K562 (cell line): ENCODE data around the gene HRH4. TPM values are rescaled to one million over a fixed set of nuclear protein-coding genes. Genes with fewer than 3 reads are reported as not detected.
A peak's percentile ranks its signal among the peaks of the same experiment; 100 is the strongest.

Experiments used
- ATF7 ChIP-seq: fragments of 450-650 bp; IDR thresholded peaks from 2 replicates; pipeline ENCODE4 v1.7.1; 2014; ENCODE audit warnings: mild to moderate bottlenecking, moderate library complexity
- CHD1 ChIP-seq: fragments of 200-600 bp; sonication (generic); IDR thresholded peaks from one replicate; pipeline ENCODE4 v1.6.1; 2012; ENCODE audit warnings: mild to moderate bottlenecking, moderate library complexity, low read length, inconsistent platforms
- CXXC5 ChIP-seq: fragments of 250-450 bp; sonication (Bioruptor Pico); IDR thresholded peaks from 2 replicates; pipeline ENCODE4 v1.8.0; 2022; ENCODE audit warnings: inconsistent platforms, mild to moderate bottlenecking, moderate library complexity
- MED1 ChIP-seq: sonication (generic); formaldehyde crosslinking; IDR thresholded peaks from 2 replicates; pipeline ENCODE4 v1.8.1; 2023; ENCODE audit warnings: missing genetic modification reagents, borderline replicate concordance
- NELFE ChIP-seq: IDR thresholded peaks from 2 replicates; pipeline ENCODE4 v1.6.1; 2011; ENCODE audit warnings: mild to moderate bottlenecking; ENCODE audit not compliant: insufficient read depth, insufficient read length
- NR4A1 ChIP-seq, 2 experiments: fragments of 250-450 bp in 1 of 2; fragments of 450-650 bp in 1 of 2; sonication (Bioruptor Pico) in 1 of 2; IDR thresholded peaks; 2 replicates each; pipeline versions ENCODE4 v1.4.0 to v1.6.1; 2016 to 2020; ENCODE audit warnings: mild to moderate bottlenecking in 2 of 2, missing compliant biosample characterization in 1 of 2, missing genetic modification characterization in 1 of 2, moderate library complexity in 1 of 2
- OTX1 ChIP-seq: fragments of 450-650 bp; formaldehyde crosslinking; IDR thresholded peaks from 2 replicates; pipeline ENCODE4 v1.4.0; 2022; ENCODE audit warnings: mild to moderate bottlenecking
- POU5F1 ChIP-seq: fragments of 150-350 bp; IDR thresholded peaks from 2 replicates; pipeline ENCODE4 v1.6.1; 2014; ENCODE audit warnings: borderline replicate concordance, low read length, low read depth, mild to moderate bottlenecking; ENCODE audit not compliant: partially characterized antibody
- RBM34 ChIP-seq: fragments of 200-400 bp; formaldehyde crosslinking; IDR thresholded peaks from 2 replicates; pipeline ENCODE4 v1.6.1; 2018; ENCODE audit warnings: low read length, borderline replicate concordance; ENCODE audit not compliant: insufficient read depth
- SAFB ChIP-seq: fragments of 200-400 bp; formaldehyde crosslinking; IDR thresholded peaks from 2 replicates; pipeline ENCODE4 v1.6.1; 2017; ENCODE audit warnings: low read depth, low read length, borderline replicate concordance
- SMAD4 ChIP-seq: fragments of 250-450 bp; sonication (Bioruptor Pico); conservative IDR thresholded peaks from 2 replicates; pipeline ENCODE4 v1.8.0; 2021; ENCODE audit warnings: inconsistent platforms, mild to moderate bottlenecking, moderate library complexity
- SMARCE1 ChIP-seq: fragments of 450-650 bp; IDR thresholded peaks from 2 replicates; pipeline ENCODE4 v1.7.1; 2016; ENCODE audit warnings: mild to moderate bottlenecking
- ZNF140 ChIP-seq: fragments of 250-450 bp; sonication (Bioruptor Pico); IDR thresholded peaks from 2 replicates; pipeline ENCODE4 v1.8.0; 2021; ENCODE audit warnings: moderate library complexity, mild to moderate bottlenecking, inconsistent platforms
- ZNF165 ChIP-seq: fragments of 250-450 bp; sonication (Bioruptor Pico); IDR thresholded peaks from 2 replicates; pipeline ENCODE4 v1.4.0; 2020; ENCODE audit warnings: borderline replicate concordance
- ZNF551 ChIP-seq: fragments of 250-450 bp; sonication (Bioruptor Pico); IDR thresholded peaks from 2 replicates; pipeline ENCODE4 v1.5.0; 2021; ENCODE audit warnings: mild to moderate bottlenecking, moderate library complexity
- ZNF584 ChIP-seq: fragments of 200-800 bp; sonication (Bioruptor generic); IDR thresholded peaks from 2 replicates; pipeline ENCODE4 v1.6.1; 2016; ENCODE audit warnings: low read depth, mild to moderate bottlenecking, missing genetic modification characterization, missing compliant biosample characterization
- ZNF785 ChIP-seq: fragments of 250-450 bp; sonication (Bioruptor Pico); IDR thresholded peaks from 2 replicates; pipeline ENCODE4 v1.4.0; 2020; ENCODE audit warnings: mild to moderate bottlenecking
- polyA plus RNA-seq, 8 experiments: library from polyadenylated mRNA; depleted of rRNA in 4 of 8; stranded (reverse) in 5 of 8; unstranded in 3 of 8; fragments of >200 nt; fragmentation: Nextera tagmentation in 2 of 8; fragmentation: Illumina TruSeq in 1 of 8; extraction: Ambion mirVana in 2 of 8; extraction: Trizol in 1 of 8; gene quantifications; 2 replicates each; pipeline versions ENCODE4 v1.2.1 to v1.2.3, GENCODE V29; 2011 to 2014; ENCODE audit warnings: inconsistent platforms in 1 of 8, missing spikeins in 1 of 8
- total RNA-seq, 7 experiments: library from RNA; depleted of rRNA in 6 of 7; stranded (reverse); fragments of >200 nt in 6 of 7; fragmentation: Illumina TruSeq in 2 of 7; extraction: Trizol in 2 of 7; gene quantifications; 2 replicates each; pipeline versions ENCODE4 v1.2.1 to v1.2.3, GENCODE V29; 2011 to 2021; ENCODE audit warnings: low replicate concordance in 1 of 7
- TF ChIP-seq, protein P1 (sequence below): fragments of 450-650 bp; formaldehyde crosslinking; IDR thresholded peaks from 2 replicates; pipeline ENCODE4 v1.4.0; 2020; ENCODE audit warnings: mild to moderate bottlenecking, moderate library complexity
- TF ChIP-seq, protein P2 (sequence below): sonication (generic); formaldehyde crosslinking; IDR thresholded peaks from 2 replicates; pipeline ENCODE4 v1.8.0; 2022; ENCODE audit warnings: mild to moderate bottlenecking, missing genetic modification reagents, borderline replicate concordance
- TF ChIP-seq, protein P3 (sequence below), 3 experiments: IDR thresholded peaks in 2 of 3; conservative IDR thresholded peaks in 1 of 3; 2 replicates each; pipeline ENCODE4 v1.5.1; 2011 to 2012; ENCODE audit warnings: low read length in 3 of 3, mild to moderate bottlenecking in 3 of 3, control low read depth in 2 of 3, improper control_type of control experiment in 1 of 3, inconsistent platforms in 1 of 3, low read depth in 1 of 3, mixed read lengths in 1 of 3, moderate library complexity in 1 of 3; ENCODE audit not compliant: insufficient read depth in 2 of 3
- TF ChIP-seq, protein P4 (sequence below): fragments of 450-650 bp; IDR thresholded peaks from 2 replicates; pipeline ENCODE4 v1.6.1; 2016

HRH4 gene
- total and polyA plus RNA-seq, 9 of the 15 experiments (the other 6 are each of a cell fraction or from before 2014, with no cell fraction given), result not detected

DNA sequence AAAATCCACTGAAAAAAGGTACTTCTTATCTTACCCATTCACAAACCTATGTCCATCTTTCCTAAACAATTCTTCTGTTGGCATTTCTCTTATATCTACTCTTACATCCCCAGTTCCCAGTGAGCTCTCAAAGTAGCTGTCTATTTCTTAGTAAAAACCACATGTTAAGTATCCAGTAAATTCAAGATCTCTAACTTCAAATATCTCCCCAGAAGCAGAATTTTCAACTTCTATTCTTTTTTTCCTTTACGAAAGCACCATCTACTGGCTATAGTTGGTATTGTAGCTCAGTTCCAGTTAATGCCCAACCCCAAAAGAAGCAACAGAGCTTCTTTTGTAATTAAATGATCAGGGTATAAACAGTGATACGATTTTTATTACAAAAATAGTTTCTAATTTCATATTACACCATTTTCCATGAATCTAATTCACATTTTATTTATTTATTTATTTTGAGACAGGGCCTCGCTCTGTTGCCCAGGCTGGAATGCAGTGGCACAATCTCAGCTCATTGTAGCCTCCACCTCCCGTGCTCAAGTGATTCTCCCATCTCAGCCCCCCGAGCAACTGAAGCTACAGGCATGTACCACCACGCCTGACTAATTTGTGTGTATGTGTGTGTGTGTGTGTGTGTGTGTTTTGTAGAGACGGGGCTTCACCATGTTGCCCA, 28.5 kb downstream of the HRH4 start (continued):
- TF ChIP-seq RBM34, result no peak
- no peak for TF ChIP-seq CHD1
- TF ChIP-seq SMARCE1, result no peak
- TF ChIP-seq ZNF785, result no peak
- TF ChIP-seq, protein P1, sequence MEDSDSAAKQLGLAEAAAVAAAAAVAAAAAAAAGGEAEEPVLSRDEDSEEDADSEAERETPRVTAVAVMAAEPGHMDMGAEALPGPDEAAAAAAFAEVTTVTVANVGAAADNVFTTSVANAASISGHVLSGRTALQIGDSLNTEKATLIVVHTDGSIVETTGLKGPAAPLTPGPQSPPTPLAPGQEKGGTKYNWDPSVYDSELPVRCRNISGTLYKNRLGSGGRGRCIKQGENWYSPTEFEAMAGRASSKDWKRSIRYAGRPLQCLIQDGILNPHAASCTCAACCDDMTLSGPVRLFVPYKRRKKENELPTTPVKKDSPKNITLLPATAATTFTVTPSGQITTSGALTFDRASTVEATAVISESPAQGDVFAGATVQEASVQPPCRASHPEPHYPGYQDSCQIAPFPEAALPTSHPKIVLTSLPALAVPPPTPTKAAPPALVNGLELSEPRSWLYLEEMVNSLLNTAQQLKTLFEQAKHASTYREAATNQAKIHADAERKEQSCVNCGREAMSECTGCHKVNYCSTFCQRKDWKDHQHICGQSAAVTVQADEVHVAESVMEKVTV, result peak; percentile 68
- TF ChIP-seq ZNF140 (CRISPR knock-in tag), result no peak
- no peak for TF ChIP-seq NR4A1 (CRISPR knock-in tag; IDR thresholded peaks at IDR 0.05)
- no peak for TF ChIP-seq NR4A1 (tag; IDR thresholded peaks at IDR 0.05)
- TF ChIP-seq OTX1 (CRISPR knock-in tag), result 0 out of 2 replicates have a peak, but pooled peaks have one; percentile 59
- no peak for TF ChIP-seq ATF7
- no peak for TF ChIP-seq NELFE
- TF ChIP-seq, protein P2, sequence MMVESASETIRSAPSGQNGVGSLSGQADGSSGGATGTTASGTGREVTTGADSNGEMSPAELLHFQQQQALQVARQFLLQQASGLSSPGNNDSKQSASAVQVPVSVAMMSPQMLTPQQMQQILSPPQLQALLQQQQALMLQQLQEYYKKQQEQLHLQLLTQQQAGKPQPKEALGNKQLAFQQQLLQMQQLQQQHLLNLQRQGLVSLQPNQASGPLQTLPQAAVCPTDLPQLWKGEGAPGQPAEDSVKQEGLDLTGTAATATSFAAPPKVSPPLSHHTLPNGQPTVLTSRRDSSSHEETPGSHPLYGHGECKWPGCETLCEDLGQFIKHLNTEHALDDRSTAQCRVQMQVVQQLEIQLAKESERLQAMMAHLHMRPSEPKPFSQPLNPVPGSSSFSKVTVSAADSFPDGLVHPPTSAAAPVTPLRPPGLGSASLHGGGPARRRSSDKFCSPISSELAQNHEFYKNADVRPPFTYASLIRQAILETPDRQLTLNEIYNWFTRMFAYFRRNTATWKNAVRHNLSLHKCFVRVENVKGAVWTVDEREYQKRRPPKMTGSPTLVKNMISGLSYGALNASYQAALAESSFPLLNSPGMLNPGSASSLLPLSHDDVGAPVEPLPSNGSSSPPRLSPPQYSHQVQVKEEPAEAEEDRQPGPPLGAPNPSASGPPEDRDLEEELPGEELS (CRISPR knock-in tag), result no peak
- no peak for TF ChIP-seq ZNF584 (CRISPR knock-in tag)
- TF ChIP-seq CXXC5, result no peak
- TF ChIP-seq ZNF165, result no peak
- no peak for TF ChIP-seq ZNF551 (CRISPR knock-in tag)
- no peak for TF ChIP-seq POU5F1
- TF ChIP-seq SAFB, result no peak
- TF ChIP-seq, protein P3, sequence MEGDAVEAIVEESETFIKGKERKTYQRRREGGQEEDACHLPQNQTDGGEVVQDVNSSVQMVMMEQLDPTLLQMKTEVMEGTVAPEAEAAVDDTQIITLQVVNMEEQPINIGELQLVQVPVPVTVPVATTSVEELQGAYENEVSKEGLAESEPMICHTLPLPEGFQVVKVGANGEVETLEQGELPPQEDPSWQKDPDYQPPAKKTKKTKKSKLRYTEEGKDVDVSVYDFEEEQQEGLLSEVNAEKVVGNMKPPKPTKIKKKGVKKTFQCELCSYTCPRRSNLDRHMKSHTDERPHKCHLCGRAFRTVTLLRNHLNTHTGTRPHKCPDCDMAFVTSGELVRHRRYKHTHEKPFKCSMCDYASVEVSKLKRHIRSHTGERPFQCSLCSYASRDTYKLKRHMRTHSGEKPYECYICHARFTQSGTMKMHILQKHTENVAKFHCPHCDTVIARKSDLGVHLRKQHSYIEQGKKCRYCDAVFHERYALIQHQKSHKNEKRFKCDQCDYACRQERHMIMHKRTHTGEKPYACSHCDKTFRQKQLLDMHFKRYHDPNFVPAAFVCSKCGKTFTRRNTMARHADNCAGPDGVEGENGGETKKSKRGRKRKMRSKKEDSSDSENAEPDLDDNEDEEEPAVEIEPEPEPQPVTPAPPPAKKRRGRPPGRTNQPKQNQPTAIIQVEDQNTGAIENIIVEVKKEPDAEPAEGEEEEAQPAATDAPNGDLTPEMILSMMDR (IDR thresholded peaks at IDR 0.05 in 2 of 3, conservative IDR thresholded peaks at IDR 0.05 in 1 of 3; ENCODE audit: insufficient read depth in 2 of 3, low read depth in 1 of 3, low read length in 3 of 3), result peak; percentile 55 to 87 (median 63); a peak in 4 of 6 replicates
- TF ChIP-seq SMAD4, result no peak
- TF ChIP-seq, protein P4, sequence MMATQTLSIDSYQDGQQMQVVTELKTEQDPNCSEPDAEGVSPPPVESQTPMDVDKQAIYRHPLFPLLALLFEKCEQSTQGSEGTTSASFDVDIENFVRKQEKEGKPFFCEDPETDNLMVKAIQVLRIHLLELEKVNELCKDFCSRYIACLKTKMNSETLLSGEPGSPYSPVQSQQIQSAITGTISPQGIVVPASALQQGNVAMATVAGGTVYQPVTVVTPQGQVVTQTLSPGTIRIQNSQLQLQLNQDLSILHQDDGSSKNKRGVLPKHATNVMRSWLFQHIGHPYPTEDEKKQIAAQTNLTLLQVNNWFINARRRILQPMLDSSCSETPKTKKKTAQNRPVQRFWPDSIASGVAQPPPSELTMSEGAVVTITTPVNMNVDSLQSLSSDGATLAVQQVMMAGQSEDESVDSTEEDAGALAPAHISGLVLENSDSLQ, result no peak
- TF ChIP-seq MED1 (CRISPR knock-in tag), result no peak
